Measurements from ENCODE around the gene ADARB1. TPM values are rescaled to one million over a fixed set of nuclear protein-coding genes. Genes with fewer than 3 reads are reported as not detected.

ADARB1 gene
- total and polyA plus RNA-seq, 8 donors = 23.8 to 53.4 (median 30.2) TPM

DNA sequence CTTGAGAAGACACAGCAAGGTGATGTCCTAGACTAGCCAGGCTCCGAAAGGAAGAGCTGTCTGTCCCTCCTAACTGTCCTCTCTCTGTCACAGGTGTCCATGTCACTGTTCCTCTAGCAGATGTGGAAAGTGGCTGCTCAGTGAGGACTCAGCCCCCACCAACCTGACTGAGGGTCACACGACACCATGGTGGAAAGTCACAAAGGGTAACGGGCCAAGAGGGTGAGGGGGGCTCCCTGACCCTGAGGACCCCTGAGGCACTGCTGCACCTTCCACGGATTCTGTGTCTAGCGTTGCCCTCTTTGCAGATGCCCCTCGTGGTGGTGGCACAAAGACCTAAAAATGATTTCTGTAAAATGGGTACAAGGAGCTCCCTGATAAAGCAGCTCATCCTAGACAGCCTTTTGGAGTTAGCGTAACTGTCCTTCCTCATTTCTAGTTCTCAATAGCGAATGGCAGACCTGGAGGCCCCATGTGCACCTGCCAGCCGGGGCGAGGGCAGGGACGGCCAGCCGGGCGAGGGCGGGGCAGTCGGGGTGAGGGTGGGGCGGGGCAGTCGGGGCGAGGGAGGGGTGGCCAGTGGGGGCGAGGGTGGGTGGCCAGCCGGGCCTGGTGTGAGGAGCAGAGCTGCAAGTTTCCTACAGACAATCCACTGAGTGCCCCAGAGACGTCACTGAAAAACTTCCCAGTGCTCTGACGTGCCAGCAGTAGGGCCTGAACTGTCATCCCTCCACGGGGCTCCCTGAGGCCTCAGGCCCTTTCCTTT lies 189.9 kb downstream of the ADARB1 start:
- H3K27me3 ChIP-seq = no peaks in the 10 kb centered on the region
- intact Hi-C loops (cut with DNase I) = loop anchor here in 1 of 2 donors (10.0 kb wide), 1 partner anchor 80 kb away; no protein-coding TSS in a partner anchor
- H3K27ac ChIP-seq = no peak overlapping the region
- no peak overlapping the region for H3K4me3 ChIP-seq
- DNase-seq (peak in 1 of 4 donors; percentile 12), ATAC-seq (no peak)
- H3K36me3 ChIP-seq = peaks cover 0 to 56% of the 10 kb centered on the region in 2 donors
- no peaks in the 10 kb centered on the region for H3K4me1 ChIP-seq
- TF ChIP-seq, protein P1, sequence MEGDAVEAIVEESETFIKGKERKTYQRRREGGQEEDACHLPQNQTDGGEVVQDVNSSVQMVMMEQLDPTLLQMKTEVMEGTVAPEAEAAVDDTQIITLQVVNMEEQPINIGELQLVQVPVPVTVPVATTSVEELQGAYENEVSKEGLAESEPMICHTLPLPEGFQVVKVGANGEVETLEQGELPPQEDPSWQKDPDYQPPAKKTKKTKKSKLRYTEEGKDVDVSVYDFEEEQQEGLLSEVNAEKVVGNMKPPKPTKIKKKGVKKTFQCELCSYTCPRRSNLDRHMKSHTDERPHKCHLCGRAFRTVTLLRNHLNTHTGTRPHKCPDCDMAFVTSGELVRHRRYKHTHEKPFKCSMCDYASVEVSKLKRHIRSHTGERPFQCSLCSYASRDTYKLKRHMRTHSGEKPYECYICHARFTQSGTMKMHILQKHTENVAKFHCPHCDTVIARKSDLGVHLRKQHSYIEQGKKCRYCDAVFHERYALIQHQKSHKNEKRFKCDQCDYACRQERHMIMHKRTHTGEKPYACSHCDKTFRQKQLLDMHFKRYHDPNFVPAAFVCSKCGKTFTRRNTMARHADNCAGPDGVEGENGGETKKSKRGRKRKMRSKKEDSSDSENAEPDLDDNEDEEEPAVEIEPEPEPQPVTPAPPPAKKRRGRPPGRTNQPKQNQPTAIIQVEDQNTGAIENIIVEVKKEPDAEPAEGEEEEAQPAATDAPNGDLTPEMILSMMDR (IDR thresholded peaks at IDR 0.05) = no peak
- no peaks in the 10 kb centered on the region for H3K9me3 ChIP-seq

- ATAC-seq (no peak), DNase-seq (peak in 2 of 4 donors; percentile 22 to 64)
- H3K27me3 ChIP-seq = no peaks in the 10 kb centered on the region
- no peak overlapping the region for H3K4me3 ChIP-seq
- no peaks in the 10 kb centered on the region for H3K4me1 ChIP-seq
- no peak overlapping the region for H3K27ac ChIP-seq
- H3K36me3 ChIP-seq = peaks cover 0 to 62% of the 10 kb centered on the region in 2 donors
- TF ChIP-seq, protein P1 (IDR thresholded peaks at IDR 0.05) = no peak
- intact Hi-C loops (cut with DNase I) = loop anchor here in 1 of 2 donors (10.0 kb wide), 1 partner anchor 80 kb away; no protein-coding TSS in a partner anchor
- H3K9me3 ChIP-seq = no peaks in the 10 kb centered on the region
Observed at GRCh38 chr21:45264912-45265515, 190.6 kb downstream of the ADARB1 start.

DNA sequence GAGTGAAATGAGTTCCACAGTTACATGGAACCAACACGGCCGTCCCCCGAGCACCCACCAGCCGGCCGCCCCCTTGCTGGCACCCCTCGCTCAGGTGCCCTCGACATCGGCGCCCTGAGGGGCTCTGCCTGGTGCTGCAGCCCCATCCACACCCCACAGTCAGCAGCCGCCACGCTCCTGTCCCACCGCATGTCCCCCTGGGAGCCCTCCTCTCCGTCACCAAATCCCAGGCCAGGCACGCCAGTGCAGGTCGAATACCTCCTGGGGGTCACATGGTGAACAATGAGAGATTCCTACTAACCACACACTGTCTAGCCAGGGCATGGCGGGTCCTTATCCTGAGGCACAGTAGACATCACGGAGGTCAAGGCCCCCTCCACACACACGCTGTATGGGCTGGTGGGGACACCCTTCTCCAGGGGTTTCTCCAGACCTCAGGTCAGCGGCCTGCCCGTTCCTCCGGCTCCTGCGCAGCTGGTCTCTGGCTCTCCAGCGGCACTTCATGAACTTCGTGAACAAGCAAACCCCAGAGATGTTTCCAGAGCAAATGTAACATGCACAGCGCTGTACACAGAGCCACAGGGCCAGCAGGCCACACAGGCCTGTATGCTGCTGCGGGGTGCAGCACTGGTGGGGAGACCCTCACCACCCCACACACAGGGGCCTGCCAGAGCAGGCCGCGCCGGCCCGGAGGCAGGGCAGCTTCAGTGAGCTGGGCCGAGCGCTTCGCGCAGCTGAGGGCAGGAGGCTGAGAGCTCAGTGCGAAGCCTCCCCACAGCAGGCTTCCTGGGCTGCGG lies 191.5 kb downstream of the ADARB1 start:
- intact Hi-C loops (cut with DNase I) = loop anchor here in 1 of 2 donors (10.0 kb wide), 1 partner anchor 81 kb away; no protein-coding TSS in a partner anchor

GRCh38 chr21:45266518-45267389 lies 192.4 kb downstream of the ADARB1 start:
- H3K36me3 ChIP-seq = peaks cover 0 to 80% of the 10 kb centered on the region in 2 donors
- peaks cover 0 to 9% of the 10 kb centered on the region in 2 donors for H3K9me3 ChIP-seq
- DNase-seq (peak in 1 of 4 donors; percentile 31), ATAC-seq (peak; percentile 11)
- no peak overlapping the region for H3K27ac ChIP-seq
- no peak overlapping the region for H3K4me3 ChIP-seq
- no peaks in the 10 kb centered on the region for H3K27me3 ChIP-seq
- intact Hi-C loops (cut with DNase I) = loop anchor here in 1 of 2 donors (10.0 kb wide), 1 partner anchor 82 kb away; no protein-coding TSS in a partner anchor
- TF ChIP-seq, protein P1 (IDR thresholded peaks at IDR 0.05) = no peak
- H3K4me1 ChIP-seq = no peaks in the 10 kb centered on the region

More for the DNA sequence above, 191.5 kb downstream of the ADARB1 start:
- peaks cover 0 to 2% of the 10 kb centered on the region in 2 donors for H3K9me3 ChIP-seq
- TF ChIP-seq, protein P1 (IDR thresholded peaks at IDR 0.05) = no peak
- ATAC-seq (peak; percentile 11), DNase-seq (peak in 1 of 4 donors; percentile 22)
- no peak overlapping the region for H3K4me3 ChIP-seq
- H3K4me1 ChIP-seq = no peaks in the 10 kb centered on the region
- H3K27ac ChIP-seq = no peak overlapping the region
- peaks cover 0 to 71% of the 10 kb centered on the region in 2 donors for H3K36me3 ChIP-seq
- no peaks in the 10 kb centered on the region for H3K27me3 ChIP-seq

Measured in left lung (tissue), 10 donors.